Retinal pigment epithelial cell (primary cell): Measurements from ENCODE around the gene BRCC3.

Source experiments
- DNase-seq: peaks from one replicate; pipeline ENCODE4 v3.0.0-alpha.2; 2010; ENCODE audit warnings: low read depth
- H3K4me3 ChIP-seq: 2 replicates; pipeline ENCODE4 v1.5.1; 2011; ENCODE audit warnings: mild to moderate bottlenecking, low read length, control low read depth, moderate library complexity
- CTCF ChIP-seq: conservative IDR thresholded peaks from 2 replicates; pipeline ENCODE4 v1.5.1; 2011; ENCODE audit warnings: low read depth, low read length, control low read depth, inconsistent platforms

The BRCC3 gene

GRCh38 chrX:155056877-155057792 is 14.2 kb upstream of the BRCC3 start:
- no peak for DNase-seq
- TF ChIP-seq CTCF: peak; percentile 72
- no peak overlapping the region for H3K4me3 ChIP-seq

GRCh38 chrX:155061760-155062159 is 9.5 kb upstream of the BRCC3 start:
- no peak for TF ChIP-seq CTCF
- DNase-seq: no peak
- H3K4me3 ChIP-seq: no peak overlapping the region

GRCh38 chrX:155065035-155065734 is 6.1 kb upstream of the BRCC3 start:
- TF ChIP-seq CTCF: no peak
- no peak overlapping the region for H3K4me3 ChIP-seq
- no peak for DNase-seq

- no peak overlapping the region for H3K4me3 ChIP-seq
- TF ChIP-seq CTCF: no peak
- no peak for DNase-seq
Measured at GRCh38 chrX:155068165-155068564, 3.1 kb upstream of the BRCC3 start.

- no peak overlapping the region for H3K4me3 ChIP-seq
- DNase-seq: no peak
- no peak for TF ChIP-seq CTCF
Measured at GRCh38 chrX:155069414-155069813, 1.9 kb upstream of the BRCC3 start.

- H3K4me3 ChIP-seq: peak overlapping the region; percentile 64
- no peak for DNase-seq
- no peak for TF ChIP-seq CTCF
Measured at GRCh38 chrX:155070038-155070437, 1.3 kb upstream of the BRCC3 start.

GRCh38 chrX:155070663-155070974 is 689 bp upstream of the BRCC3 start:
- no peak for DNase-seq
- no peak for TF ChIP-seq CTCF
- peak overlapping the region; percentile 64 for H3K4me3 ChIP-seq
